Posterior vena cava (tissue), 2 donors: Measurements from ENCODE around the gene PRMT6. TPM values are rescaled to one million over a fixed set of nuclear protein-coding genes. Genes with fewer than 3 reads are reported as not detected.
"Not testable (repeated sequence)": the region's sequence is repeated elsewhere in the genome, so short reads cannot be mapped to it uniquely, and the experiment has no call there.

Experiments used
- DNase-seq: peaks from one replicate; pipeline ENCODE4 v3.0.0-alpha.2; 2020; ENCODE audit warnings: low spot score
- intact Hi-C, 2 donors: fragments of 100-400 bp; cut with DNase I; formaldehyde crosslinking; loops; one replicate each; pipeline versions ENCODE4 v1.14.1 to v1.14.2; 2022 to 2023
- total RNA-seq, 2 donors: library from RNA; stranded (reverse); fragmentation: NEBNext Ultra II Directional; extraction: Animal tissue kit (Norgen Biotek cat#: 25700); gene quantifications; one replicate each; pipeline ENCODE4 v1.2.1, GENCODE V29; 2021
- donor health status: DM: yes; HTN: yes; CAD: no.
- donor health status: DM: yes; HTN: yes; CAD: no.

PRMT6 gene
- total RNA-seq, 2 donors from 2014 or later = 7.4 to 8.3 TPM

- intact Hi-C loops = no loop called here
- DNase-seq = no peak
Observed at GRCh38 chr1:107079249-107079648, 22.8 kb downstream of the PRMT6 start.

- intact Hi-C loops = no loop called here
- no peak for DNase-seq
Observed at GRCh38 chr1:107081102-107081501, 24.6 kb downstream of the PRMT6 start.

- no peak for DNase-seq
- intact Hi-C loops = no loop called here
Observed at GRCh38 chr1:107091418-107091817, 34.9 kb downstream of the PRMT6 start.

- DNase-seq, intact Hi-C loops: not testable (repeated sequence)
Observed at GRCh38 chr1:107093395-107093794, 36.9 kb downstream of the PRMT6 start.

- DNase-seq = no peak
- intact Hi-C loops = no loop called here
Observed at GRCh38 chr1:107095647-107096046, 39.2 kb downstream of the PRMT6 start.

GRCh38 chr1:107096690-107097089 lies 40.2 kb downstream of the PRMT6 start:
- intact Hi-C loops = no loop called here
- no peak for DNase-seq

- intact Hi-C loops = no loop called here
- no peak for DNase-seq
Observed at GRCh38 chr1:107098961-107099360, 42.5 kb downstream of the PRMT6 start.

GRCh38 chr1:107100331-107100984 lies 44.0 kb downstream of the PRMT6 start:
- intact Hi-C loops = no loop called here
- no peak for DNase-seq

GRCh38 chr1:107105914-107106313 lies 49.4 kb downstream of the PRMT6 start:
- no peak for DNase-seq
- intact Hi-C loops = no loop called here

Other genes starting within 250 kb of the PRMT6 start
- gene NTNG1, start 84.4 kb downstream of the PRMT6 start, total RNA-seq = 1 to 10 TPM in 1 of 2 donors, under 1 TPM in 1; 0.76 to 4.9 TPM